Retina (tissue), 1 donor: ENCODE data around the gene PLSCR2.
"Not testable (repeated sequence)": the region's sequence is repeated elsewhere in the genome, so short reads cannot be mapped to it uniquely, and the experiment has no call there.

Experiments used
- DNase-seq: peaks from one replicate; pipeline ENCODE4 v3.0.0-alpha.2; 2016

The PLSCR2 gene

GRCh38 chr3:146476094-146476740 lies 6.9 kb upstream of the PLSCR2 start:
- DNase-seq, result no peak

GRCh38 chr3:146474976-146475375 lies 5.6 kb upstream of the PLSCR2 start:
- not testable (repeated sequence) for DNase-seq

DNA sequence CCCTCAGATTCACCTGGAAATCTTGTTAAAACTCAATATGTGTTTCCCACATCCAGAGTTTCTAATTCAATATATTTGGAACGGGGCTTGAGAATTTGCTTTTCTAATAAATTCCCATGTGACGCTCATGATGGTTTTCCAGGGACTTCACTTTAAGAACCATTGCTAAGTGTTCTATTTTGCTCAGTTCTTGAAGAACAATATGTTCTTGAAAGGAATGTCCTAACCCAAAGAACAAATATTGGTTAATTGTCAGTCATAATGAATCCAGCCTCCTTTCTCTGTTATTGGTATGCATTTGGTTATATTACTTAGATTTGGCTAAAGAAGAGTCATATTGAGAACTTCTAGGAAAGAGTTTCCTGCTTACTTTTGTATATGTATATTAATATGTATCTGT lies 4.4 kb upstream of the PLSCR2 start:
- no peak for DNase-seq

- no peak for DNase-seq
These were observed 3.2 kb upstream of the PLSCR2 start for GRCh38 chr3:146472611-146473010.

DNA sequence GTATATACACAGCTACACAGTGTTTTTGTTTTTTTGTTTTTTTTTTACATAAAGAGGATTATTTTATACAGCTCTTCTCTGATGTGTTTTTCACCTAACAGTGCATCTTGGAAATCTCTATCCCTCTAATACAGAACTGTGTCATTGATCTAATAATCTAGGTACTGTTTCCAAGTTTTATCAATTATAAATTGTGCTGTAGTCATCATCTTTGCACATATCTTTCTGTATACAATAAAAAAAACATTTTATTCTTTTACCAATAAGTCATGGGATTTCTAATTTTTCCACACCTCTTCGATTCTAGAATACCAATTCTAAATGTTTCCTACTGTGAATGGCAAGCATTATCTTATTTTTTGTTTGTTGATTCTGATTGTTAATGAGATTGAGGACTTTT lies 1.7 kb upstream of the PLSCR2 start:
- DNase-seq, result no peak

- DNase-seq, result no peak
These were observed 1.1 kb upstream of the PLSCR2 start for GRCh38 chr3:146470425-146470990.

DNA sequence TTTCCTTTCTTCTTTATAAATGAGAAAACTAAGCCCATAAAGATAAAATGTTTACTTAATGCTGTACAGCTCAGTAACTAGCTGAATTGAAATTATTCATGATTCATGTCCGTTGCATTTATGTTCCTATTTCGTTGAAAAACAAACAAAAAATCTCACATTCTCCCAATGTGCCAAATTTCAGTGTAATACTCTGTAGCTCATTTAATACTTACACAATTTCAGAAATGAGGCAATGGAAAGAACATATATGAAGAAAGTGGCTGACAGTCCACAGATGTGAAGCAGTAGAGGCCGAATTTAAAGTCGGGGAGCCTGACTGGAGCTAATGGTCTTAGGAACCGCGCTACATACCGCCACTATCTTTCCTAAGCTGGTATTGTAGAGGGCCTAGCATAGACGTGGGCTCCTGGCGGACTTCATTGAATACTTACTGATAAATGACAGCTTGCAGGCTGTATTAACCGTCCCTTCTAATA lies 651 bp downstream of the PLSCR2 start:
- no peak for DNase-seq

- no peak for DNase-seq
These were observed 1.1 kb downstream of the PLSCR2 start for GRCh38 chr3:146468234-146468633.

DNA sequence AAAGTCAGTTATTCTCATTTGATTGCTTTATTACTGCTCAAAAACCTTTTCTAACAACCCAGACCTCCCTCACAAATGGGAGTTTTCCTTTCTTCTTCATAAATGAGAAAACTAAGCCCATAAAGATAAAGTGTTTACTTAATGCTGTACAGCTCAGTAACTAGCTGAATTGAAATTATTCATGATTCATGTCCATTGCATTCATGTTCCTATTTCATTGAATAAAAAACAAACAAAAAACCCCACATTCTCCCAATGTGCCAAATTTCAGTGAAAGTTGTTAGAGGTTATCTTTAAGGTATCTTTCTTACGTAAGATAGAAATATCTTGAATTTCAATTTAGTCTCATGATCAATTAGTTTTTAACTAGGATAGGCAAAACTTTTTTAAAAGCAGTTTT lies 2.8 kb downstream of the PLSCR2 start:
- no peak for DNase-seq

DNA sequence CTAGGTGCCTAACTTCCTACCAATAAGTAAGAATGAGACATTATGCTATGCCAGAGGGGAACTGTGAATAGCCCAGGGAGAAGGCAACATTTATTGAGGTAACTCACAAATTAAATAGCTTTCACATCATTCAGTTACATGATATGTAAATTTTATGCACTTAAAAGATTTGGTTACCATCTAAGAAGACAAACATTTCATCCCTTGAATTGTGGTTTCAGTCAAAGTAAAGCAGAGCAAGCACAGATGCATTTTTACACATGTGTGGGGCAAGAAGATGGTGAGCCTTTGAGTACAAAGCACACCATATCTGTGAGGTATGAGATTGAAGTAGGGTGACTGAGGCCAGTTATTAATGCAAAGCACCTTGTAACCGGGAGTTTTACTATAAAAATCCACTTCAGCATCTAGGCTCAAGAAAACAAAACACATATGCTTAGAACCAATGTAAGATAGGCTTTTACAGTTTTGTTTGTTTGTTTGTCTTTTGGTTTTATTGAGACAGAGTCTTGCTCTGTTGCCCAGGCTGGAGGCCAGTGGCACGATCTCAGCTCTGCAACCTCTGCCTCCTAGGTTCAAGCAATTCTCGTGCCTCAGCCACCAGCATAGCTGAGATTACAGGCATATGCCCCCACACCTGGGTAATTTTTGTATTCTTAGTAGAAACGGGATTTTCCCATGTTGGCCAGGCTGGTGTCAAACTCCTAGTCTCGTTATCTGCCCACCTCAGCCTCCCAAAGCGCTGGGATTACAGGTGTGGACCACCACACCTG lies 3.5 kb downstream of the PLSCR2 start:
- no peak for DNase-seq

DNA sequence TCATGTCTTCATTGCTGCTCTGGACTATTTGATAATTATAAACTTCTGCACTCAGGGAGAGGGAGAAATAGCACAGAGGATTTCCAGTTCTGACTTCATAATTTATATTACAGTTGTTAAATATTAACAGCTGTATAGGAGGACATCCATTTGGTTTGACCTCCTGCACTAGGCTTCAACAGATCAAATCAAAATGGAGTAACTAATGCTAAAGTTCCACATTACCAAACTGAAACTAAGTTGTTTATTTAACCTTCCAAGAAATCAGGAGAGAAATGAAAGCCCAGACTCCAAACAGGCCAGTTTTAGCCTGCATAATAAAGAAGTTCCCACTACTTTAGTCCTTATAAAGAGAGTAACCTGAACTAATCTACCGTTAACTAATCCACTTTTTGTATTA lies 4.6 kb downstream of the PLSCR2 start:
- no peak for DNase-seq

DNA sequence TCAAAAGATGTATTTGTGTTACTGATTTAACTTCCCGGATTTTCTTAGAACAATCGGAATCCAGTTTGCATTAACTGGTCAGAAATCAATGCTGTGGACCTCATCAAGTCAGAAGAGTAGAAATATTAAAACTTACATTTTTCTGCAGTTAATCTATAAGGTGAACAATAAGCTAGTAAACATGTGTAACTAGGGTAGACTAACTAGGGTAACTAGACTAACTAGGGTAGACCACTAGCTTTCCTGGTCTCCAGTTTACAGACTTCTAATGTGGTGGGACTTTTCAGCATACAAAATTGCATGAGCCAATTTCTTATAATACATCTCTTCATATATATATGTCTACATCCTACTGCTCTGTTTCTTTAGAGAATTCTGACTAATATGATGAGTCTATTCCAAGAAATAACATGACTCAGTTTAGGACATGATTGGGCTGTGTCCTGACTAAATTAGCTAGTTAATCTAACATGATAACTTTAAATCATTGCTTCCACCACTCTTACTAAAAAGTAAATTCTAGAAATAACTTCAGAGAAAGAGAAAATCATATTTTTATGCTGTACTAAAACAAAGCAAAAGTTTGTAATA lies 5.3 kb downstream of the PLSCR2 start:
- DNase-seq, result no peak

DNA sequence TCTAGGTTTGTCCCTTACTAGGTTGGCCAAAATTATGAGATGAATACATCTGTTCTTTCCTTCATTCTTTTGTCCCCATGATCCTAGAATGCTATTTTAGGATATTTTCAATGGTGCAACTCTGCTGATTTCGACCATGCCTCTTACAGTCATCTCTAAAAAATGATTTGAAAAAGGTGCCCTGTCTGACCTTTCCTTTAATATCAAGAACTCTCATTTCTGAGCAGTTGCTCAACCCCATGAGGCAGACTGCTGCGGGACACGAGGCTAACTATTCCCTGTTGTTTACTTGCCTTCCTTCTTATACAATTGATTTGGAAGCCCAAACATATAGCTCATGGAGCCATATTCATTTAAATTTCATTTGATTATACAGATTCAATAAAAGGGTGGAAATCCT lies 14.6 kb downstream of the PLSCR2 start:
- DNase-seq, result no peak

DNA sequence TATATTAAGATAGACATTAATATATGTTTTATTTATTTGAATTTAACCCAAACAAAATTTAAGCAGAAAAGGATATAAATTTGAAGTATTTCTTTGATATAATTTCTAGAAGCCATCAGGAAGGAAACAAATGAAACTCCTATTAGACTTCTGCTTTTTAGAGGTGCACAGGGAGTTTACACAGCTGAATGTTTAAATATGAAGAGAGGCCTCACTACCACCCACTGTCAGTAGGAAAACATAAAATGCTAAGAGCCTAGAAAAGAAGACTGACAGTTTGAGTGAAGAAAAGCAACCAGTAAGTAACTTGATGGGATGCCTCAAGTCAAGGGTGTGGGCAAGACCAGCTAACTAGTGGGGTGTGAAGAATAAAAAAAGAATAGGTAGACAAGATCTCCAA lies 19.7 kb downstream of the PLSCR2 start:
- DNase-seq, result no peak

DNA sequence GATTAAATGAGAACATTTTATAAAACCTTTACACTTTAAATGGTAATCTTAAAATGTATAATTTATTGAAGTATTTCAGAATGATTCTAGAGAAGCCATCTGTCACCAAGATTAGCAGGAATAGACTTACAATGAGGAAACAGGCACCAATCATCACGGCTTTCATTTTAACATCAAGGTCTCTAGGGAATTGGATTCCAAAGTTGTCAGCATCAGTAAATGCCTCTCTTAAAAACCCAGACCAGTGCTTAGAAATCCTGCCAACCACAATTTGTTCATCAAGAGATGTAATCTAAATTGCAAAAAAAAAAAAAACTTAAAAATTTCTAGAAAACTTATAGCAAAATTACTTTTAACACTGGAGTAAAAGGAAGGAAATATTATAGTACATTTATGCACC lies 20.3 kb downstream of the PLSCR2 start:
- DNase-seq, result no peak

DNA sequence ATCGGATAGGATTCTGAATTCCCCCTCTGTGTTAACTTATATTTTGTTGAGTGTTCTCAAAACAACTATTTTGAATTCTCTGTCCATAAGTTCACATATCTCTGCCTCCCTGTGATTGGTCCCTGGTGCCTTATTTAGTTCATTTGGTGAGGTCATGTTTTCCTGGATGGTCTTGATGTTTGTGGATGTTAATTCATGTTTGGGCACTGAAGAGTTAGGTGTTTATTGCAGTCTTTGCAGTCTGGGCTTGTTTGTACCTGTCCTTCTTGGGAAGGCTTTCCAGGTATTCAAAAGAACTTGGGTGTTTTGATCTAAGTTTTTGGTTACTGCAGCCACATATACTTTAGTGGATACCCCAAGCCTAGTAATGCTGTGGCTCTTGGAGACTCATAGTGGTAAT lies 23.3 kb downstream of the PLSCR2 start:
- no peak for DNase-seq

DNA sequence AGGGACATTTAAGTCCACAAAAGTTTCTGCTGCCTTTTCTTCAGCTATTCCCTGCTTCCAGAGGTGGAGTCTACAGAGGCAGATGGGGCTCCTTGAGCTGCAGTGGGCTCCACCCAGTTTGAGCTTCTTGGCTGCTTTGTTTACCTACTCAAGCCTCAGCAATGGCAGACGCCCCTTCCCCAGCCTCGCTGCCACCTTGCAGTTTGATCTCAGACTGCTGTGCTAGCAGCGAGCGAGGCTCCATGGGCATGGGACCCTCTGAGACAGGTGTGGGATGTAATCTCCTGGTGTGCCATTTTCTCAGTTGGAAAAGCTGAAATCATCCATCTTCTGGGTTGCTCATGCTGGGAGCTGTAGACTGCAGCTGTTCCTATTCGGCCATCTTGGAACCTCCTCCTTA lies 29.1 kb downstream of the PLSCR2 start:
- DNase-seq, result not testable (repeated sequence)

DNA sequence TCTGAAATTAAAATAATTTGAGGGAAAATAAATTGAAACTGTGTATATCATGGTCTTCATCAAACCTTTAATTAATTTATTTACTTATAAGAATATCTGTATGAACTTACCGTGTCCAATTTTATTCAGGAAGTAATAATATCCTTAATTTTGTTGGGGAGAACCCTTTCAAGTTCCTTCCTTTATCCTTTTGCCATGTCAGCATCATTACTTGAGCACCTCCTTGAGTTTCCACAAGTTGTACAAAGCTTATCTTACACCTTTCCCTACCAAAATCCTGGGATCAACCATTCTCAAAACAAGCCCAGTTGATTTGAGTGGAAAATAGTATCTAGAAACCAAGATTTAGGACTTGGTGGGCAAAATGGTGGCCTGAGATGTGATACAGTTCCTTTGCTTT lies 37.3 kb downstream of the PLSCR2 start:
- DNase-seq, result no peak

DNA sequence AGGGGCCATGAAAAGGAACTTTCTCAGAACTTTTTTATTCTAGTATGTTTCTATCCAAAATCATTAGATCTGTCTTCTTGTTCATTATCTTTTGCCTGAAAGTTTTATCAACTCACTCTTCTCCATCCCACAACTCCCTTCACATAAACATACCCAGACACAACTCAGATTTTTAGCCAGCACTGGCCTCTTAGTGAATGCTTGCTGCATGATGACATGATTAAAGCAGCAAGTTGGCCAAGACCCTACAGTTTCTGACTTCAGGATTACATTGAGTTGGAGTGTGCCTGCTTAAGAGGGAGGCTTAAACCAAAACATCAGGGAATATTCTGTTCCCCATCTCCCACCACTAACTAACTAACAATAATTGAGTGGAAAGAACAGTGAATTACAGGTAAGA lies 38.1 kb downstream of the PLSCR2 start:
- no peak for DNase-seq

DNA sequence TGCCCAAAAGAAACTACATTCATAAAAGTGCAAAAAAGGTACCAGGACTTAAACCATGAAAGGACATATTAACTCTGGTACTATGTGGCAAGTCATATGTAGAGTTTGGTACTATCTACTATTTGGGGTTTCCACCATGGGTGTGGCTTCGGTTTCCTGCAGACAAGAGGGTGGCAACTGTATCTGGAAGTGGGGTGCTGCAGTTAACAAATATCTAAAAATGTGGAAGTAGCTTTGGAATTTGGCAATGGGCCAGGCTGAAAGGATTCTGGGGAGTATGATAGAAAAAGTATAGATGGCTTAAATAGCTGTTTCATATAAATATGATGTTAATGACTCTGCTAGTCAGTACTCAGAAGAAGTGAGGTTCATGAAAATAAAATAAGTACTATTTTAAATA lies 44.0 kb downstream of the PLSCR2 start:
- no peak for DNase-seq

- DNase-seq, result no peak
These were observed 47.3 kb downstream of the PLSCR2 start for GRCh38 chr3:146421819-146422759.

DNA sequence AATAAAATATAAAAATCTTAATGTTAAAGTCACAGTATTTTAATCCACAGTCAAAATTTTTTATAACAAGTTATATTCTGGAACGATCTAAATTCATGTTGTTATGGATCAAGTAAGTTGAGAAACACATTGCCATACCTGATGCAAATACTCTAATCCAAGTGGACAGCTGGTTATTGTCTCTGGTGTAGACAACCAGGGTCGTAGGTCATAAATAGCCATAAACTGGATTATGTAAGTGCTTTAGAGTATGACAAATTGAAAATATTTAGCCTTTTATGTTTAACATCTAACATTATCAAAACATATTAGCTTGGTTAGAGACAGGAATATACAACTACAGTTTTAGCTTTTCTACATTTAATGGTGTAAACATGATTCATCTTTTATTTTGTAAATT lies 53.0 kb downstream of the PLSCR2 start:
- DNase-seq, result no peak

GRCh38 chr3:146414010-146414409 lies 55.4 kb downstream of the PLSCR2 start:
- no peak for DNase-seq
